ENCODE results near the gene RALGAPB.
"Not testable (repeated sequence)": the region's sequence is repeated elsewhere in the genome, so short reads cannot be mapped to it uniquely, and the experiment has no call there.

The RALGAPB gene

GRCh38 chr20:38461569-38461968, 11.1 kb upstream of the RALGAPB start:
- not testable (repeated sequence) for H3K27ac ChIP-seq (ENCODE audit: low read length, poor library complexity, severe bottlenecking); H2AFZ ChIP-seq (ENCODE audit: low read depth, low read length); H3K14ac ChIP-seq (ENCODE audit: low read length in 2 of 2); H3K9me3 ChIP-seq (ENCODE audit: control insufficient read depth, low read length); H2BK12ac ChIP-seq (ENCODE audit: low read length in 2 of 2); H3K4me3 ChIP-seq (ENCODE audit: insufficient read depth in 1 of 2, low read depth in 1 of 2, low read length in 2 of 2); H4K8ac ChIP-seq (ENCODE audit: low read length); H3K4ac ChIP-seq (ENCODE audit: low read depth in 1 of 2, low read length in 2 of 2); H3K79me1 ChIP-seq (replicated peaks; ENCODE audit: low read length, poor library complexity, severe bottlenecking); H2BK5ac ChIP-seq (ENCODE audit: low read depth, low read length, poor library complexity, severe bottlenecking); H4K91ac ChIP-seq (ENCODE audit: low read length); H3K9ac ChIP-seq (ENCODE audit: low read length); H3K27me3 ChIP-seq (ENCODE audit: control insufficient read depth in 1 of 2, insufficient read depth in 1 of 2, low read length in 2 of 2); H2BK120ac ChIP-seq (ENCODE audit: low read depth, low read length); H2AK5ac ChIP-seq (ENCODE audit: low read length, severe bottlenecking); H3K23ac ChIP-seq (ENCODE audit: low read length in 2 of 2); H2BK15ac ChIP-seq (ENCODE audit: low read depth, poor library complexity, severe bottlenecking); H3K36me3 ChIP-seq (ENCODE audit: control insufficient read depth in 1 of 2, insufficient read depth in 2 of 2, low read depth in 1 of 2, low read length in 2 of 2); H3K4me2 ChIP-seq (ENCODE audit: low read length, poor library complexity, severe bottlenecking); H3K18ac ChIP-seq (ENCODE audit: low read depth in 1 of 2, low read length in 2 of 2); H3K4me1 ChIP-seq (ENCODE audit: control insufficient read depth, insufficient read depth, low read depth, low read length); DNase-seq
- 98% methylated on average over 14 of the region's 30 CpGs for WGBS

- Histone ChIP-seq H3K4me3 (ENCODE audit: insufficient read depth in 1 of 2, low read depth in 1 of 2, low read length in 2 of 2) (no peak overlapping the region), H3K23ac (ENCODE audit: low read length in 2 of 2) (no peak overlapping the region), H3K18ac (ENCODE audit: low read depth in 1 of 2, low read length in 2 of 2) (no peak overlapping the region), H3K4me1 (ENCODE audit: control insufficient read depth, insufficient read depth, low read depth, low read length) (peaks cover 2% of the 10 kb centered on the region), H3K9ac (ENCODE audit: low read length) (no peak overlapping the region), H2BK15ac (ENCODE audit: low read depth, poor library complexity, severe bottlenecking) (no peak overlapping the region), H3K4me2 (ENCODE audit: low read length, poor library complexity, severe bottlenecking) (no peak overlapping the region), H4K8ac (ENCODE audit: low read length) (no peak overlapping the region), H3K27me3 (ENCODE audit: control insufficient read depth in 1 of 2, insufficient read depth in 1 of 2, low read length in 2 of 2) (peaks cover 11 to 15% of the 10 kb centered on the region in 2 experiments), H3K79me1 (replicated peaks; ENCODE audit: low read length, poor library complexity, severe bottlenecking) (no peaks in the 10 kb centered on the region), H2BK5ac (ENCODE audit: low read depth, low read length, poor library complexity, severe bottlenecking) (no peak overlapping the region), H2BK12ac (ENCODE audit: low read length in 2 of 2) (no peak overlapping the region), H3K36me3 (ENCODE audit: control insufficient read depth in 1 of 2, insufficient read depth in 2 of 2, low read depth in 1 of 2, low read length in 2 of 2) (no peaks in the 10 kb centered on the region), H3K9me3 (ENCODE audit: control insufficient read depth, low read length) (no peaks in the 10 kb centered on the region), H4K91ac (ENCODE audit: low read length) (no peak overlapping the region), H3K4ac (ENCODE audit: low read depth in 1 of 2, low read length in 2 of 2) (no peak overlapping the region), H2BK120ac (ENCODE audit: low read depth, low read length) (no peak overlapping the region), H2AK5ac (ENCODE audit: low read length, severe bottlenecking) (no peak overlapping the region), H3K27ac (ENCODE audit: low read length, poor library complexity, severe bottlenecking) (no peak overlapping the region), H2AFZ (ENCODE audit: low read depth, low read length) (no peak overlapping the region), H3K14ac (ENCODE audit: low read length in 2 of 2) (no peak overlapping the region)
- WGBS = 84% methylated on average over 2 of the region's 2 CpGs
- no peak for DNase-seq
These were observed 6.5 kb upstream of the RALGAPB start for GRCh38 chr20:38466171-38466570.

GRCh38 chr20:38466983-38467382, 5.7 kb upstream of the RALGAPB start:
- H3K9ac ChIP-seq (ENCODE audit: low read length) = no peak overlapping the region
- H3K4ac ChIP-seq (ENCODE audit: low read depth in 1 of 2, low read length in 2 of 2) = no peak overlapping the region
- 80% methylated on average over 3 of the region's 3 CpGs for WGBS
- H3K4me3 ChIP-seq (ENCODE audit: insufficient read depth in 1 of 2, low read depth in 1 of 2, low read length in 2 of 2) = no peak overlapping the region
- H2BK5ac ChIP-seq (ENCODE audit: low read depth, low read length, poor library complexity, severe bottlenecking) = no peak overlapping the region
- no peak overlapping the region for H2BK15ac ChIP-seq (ENCODE audit: low read depth, poor library complexity, severe bottlenecking)
- H3K14ac ChIP-seq (ENCODE audit: low read length in 2 of 2) = no peak overlapping the region
- no peak overlapping the region for H3K27ac ChIP-seq (ENCODE audit: low read length, poor library complexity, severe bottlenecking)
- H3K4me1 ChIP-seq (ENCODE audit: control insufficient read depth, insufficient read depth, low read depth, low read length) = peaks cover 2% of the 10 kb centered on the region
- H2BK120ac ChIP-seq (ENCODE audit: low read depth, low read length) = no peak overlapping the region
- no peak overlapping the region for H3K4me2 ChIP-seq (ENCODE audit: low read length, poor library complexity, severe bottlenecking)
- H3K36me3 ChIP-seq (ENCODE audit: control insufficient read depth in 1 of 2, insufficient read depth in 2 of 2, low read depth in 1 of 2, low read length in 2 of 2) = no peaks in the 10 kb centered on the region
- H3K79me1 ChIP-seq (replicated peaks; ENCODE audit: low read length, poor library complexity, severe bottlenecking) = no peaks in the 10 kb centered on the region
- no peak overlapping the region for H3K18ac ChIP-seq (ENCODE audit: low read depth in 1 of 2, low read length in 2 of 2)
- H2AFZ ChIP-seq (ENCODE audit: low read depth, low read length) = no peak overlapping the region
- no peak for DNase-seq
- H2BK12ac ChIP-seq (ENCODE audit: low read length in 2 of 2) = no peak overlapping the region
- no peaks in the 10 kb centered on the region for H3K9me3 ChIP-seq (ENCODE audit: control insufficient read depth, low read length)
- no peak overlapping the region for H3K23ac ChIP-seq (ENCODE audit: low read length in 2 of 2)
- no peak overlapping the region for H2AK5ac ChIP-seq (ENCODE audit: low read length, severe bottlenecking)
- H4K91ac ChIP-seq (ENCODE audit: low read length) = no peak overlapping the region
- no peak overlapping the region for H4K8ac ChIP-seq (ENCODE audit: low read length)
- H3K27me3 ChIP-seq (ENCODE audit: control insufficient read depth in 1 of 2, insufficient read depth in 1 of 2, low read length in 2 of 2) = peaks cover 11 to 15% of the 10 kb centered on the region in 2 experiments

- Histone ChIP-seq H3K14ac (ENCODE audit: low read length in 2 of 2) (no peak overlapping the region), H2AK5ac (ENCODE audit: low read length, severe bottlenecking) (no peak overlapping the region), H3K27me3 (ENCODE audit: control insufficient read depth in 1 of 2, insufficient read depth in 1 of 2, low read length in 2 of 2) (peaks cover 7 to 15% of the 10 kb centered on the region in 2 experiments), H2BK12ac (ENCODE audit: low read length in 2 of 2) (no peak overlapping the region), H3K4me1 (ENCODE audit: control insufficient read depth, insufficient read depth, low read depth, low read length) (peaks cover 9% of the 10 kb centered on the region), H2BK5ac (ENCODE audit: low read depth, low read length, poor library complexity, severe bottlenecking) (no peak overlapping the region), H3K36me3 (ENCODE audit: control insufficient read depth in 1 of 2, insufficient read depth in 2 of 2, low read depth in 1 of 2, low read length in 2 of 2) (no peaks in the 10 kb centered on the region), H3K79me1 (replicated peaks; ENCODE audit: low read length, poor library complexity, severe bottlenecking) (peaks cover 7% of the 10 kb centered on the region), H2BK120ac (ENCODE audit: low read depth, low read length) (no peak overlapping the region), H3K4me3 (ENCODE audit: insufficient read depth in 1 of 2, low read depth in 1 of 2, low read length in 2 of 2) (no peak overlapping the region), H4K91ac (ENCODE audit: low read length) (no peak overlapping the region), H3K4ac (ENCODE audit: low read depth in 1 of 2, low read length in 2 of 2) (no peak overlapping the region), H3K23ac (ENCODE audit: low read length in 2 of 2) (no peak overlapping the region), H3K9ac (ENCODE audit: low read length) (no peak overlapping the region), H3K27ac (ENCODE audit: low read length, poor library complexity, severe bottlenecking) (no peak overlapping the region), H3K18ac (ENCODE audit: low read depth in 1 of 2, low read length in 2 of 2) (no peak overlapping the region), H2AFZ (ENCODE audit: low read depth, low read length) (no peak overlapping the region), H3K4me2 (ENCODE audit: low read length, poor library complexity, severe bottlenecking) (no peak overlapping the region), H3K9me3 (ENCODE audit: control insufficient read depth, low read length) (no peaks in the 10 kb centered on the region), H4K8ac (ENCODE audit: low read length) (no peak overlapping the region), H2BK15ac (ENCODE audit: low read depth, poor library complexity, severe bottlenecking) (no peak overlapping the region)
- no CpG with 5 or more reads among the region's 1 CpG for WGBS
- DNase-seq = no peak
These were observed 1.4 kb upstream of the RALGAPB start for GRCh38 chr20:38471245-38471644.
